WTC11 (cell line): ENCODE results near the gene SUGP2. TPM values are rescaled to one million over a fixed set of nuclear protein-coding genes. Genes with fewer than 3 reads are reported as not detected.

ENCODE experiments used
- ATAC-seq: fragments of 200-7000 bp; cut with Tn5 transposase; 2 replicates; pipeline ENCODE4 v1.10.0; 2021; ENCODE audit warnings: mild to moderate bottlenecking, moderate library complexity
- CTCF ChIA-PET: fragments of 300-600 bp; sonication (Branson Sonifier 250); formaldehyde crosslinking; loops from one replicate; lab custom pipeline; 2021; ENCODE audit warnings: antibody characterized with exemption; lab: Charles Lee
- POLR2A ChIA-PET: fragments of 350-600 bp; sonication (Branson Sonifier 250); formaldehyde crosslinking; loops from one replicate; lab custom pipeline; 2021; ENCODE audit warnings: antibody characterized with exemption; lab: Charles Lee
- DNase-seq: peaks from one replicate; pipeline ENCODE4 v3.0.0; 2021; ENCODE audit warnings: low spot score
- H3K27ac Mint-ChIP-seq: 2 replicates; pipeline ENCODE4 v1.8.0; 2021; ENCODE audit warnings: mixed read lengths
- H3K27me3 Mint-ChIP-seq: 2 replicates; pipeline ENCODE4 v1.8.0; 2021; ENCODE audit warnings: low read depth, mild to moderate bottlenecking, moderate library complexity, mixed read lengths
- H3K36me3 Mint-ChIP-seq: 2 replicates; pipeline ENCODE4 v1.8.0; 2021; ENCODE audit warnings: mixed read lengths
- H3K4me1 Mint-ChIP-seq: 2 replicates; pipeline ENCODE4 v1.8.0; 2022; ENCODE audit warnings: mixed read lengths
- H3K4me3 Mint-ChIP-seq: 2 replicates; pipeline ENCODE4 v1.8.0; 2021; ENCODE audit warnings: mild to moderate bottlenecking, moderate library complexity, mixed read lengths
- H3K9me3 Mint-ChIP-seq: 2 replicates; pipeline ENCODE4 v1.8.0; 2021; ENCODE audit warnings: mixed read lengths
- AFF4 ChIP-seq: sonication (generic); formaldehyde crosslinking; IDR thresholded peaks from 2 replicates; pipeline ENCODE4 v1.8.1; 2023; ENCODE audit warnings: mild to moderate bottlenecking, missing genetic modification reagents, borderline replicate concordance
- E2F4 ChIP-seq: sonication (generic); formaldehyde crosslinking; IDR thresholded peaks from 2 replicates; pipeline ENCODE4 v1.8.1; 2022; ENCODE audit warnings: low read depth, mild to moderate bottlenecking, moderate library complexity, missing genetic modification reagents, borderline replicate concordance
- EMX1 ChIP-seq: fragments of 250-450 bp; sonication (Bioruptor Pico); IDR thresholded peaks from 2 replicates; pipeline ENCODE4 v1.8.0; 2021; ENCODE audit warnings: mild to moderate bottlenecking
- GABPB1 ChIP-seq: sonication (generic); formaldehyde crosslinking; IDR thresholded peaks from 2 replicates; pipeline ENCODE4 v1.8.1; 2023; ENCODE audit warnings: mild to moderate bottlenecking, missing genetic modification reagents
- NFE2L1 ChIP-seq: sonication (generic); formaldehyde crosslinking; IDR thresholded peaks from 2 replicates; pipeline ENCODE4 v1.8.1; 2023; ENCODE audit warnings: missing genetic modification reagents
- NR1H2 ChIP-seq: sonication (generic); formaldehyde crosslinking; IDR thresholded peaks from 2 replicates; pipeline ENCODE4 v1.9.0; 2021; ENCODE audit warnings: mild to moderate bottlenecking, moderate library complexity, missing genetic modification reagents
- SP1 ChIP-seq: sonication (generic); formaldehyde crosslinking; conservative IDR thresholded peaks from 2 replicates; pipeline ENCODE4 v1.8.1; 2022; ENCODE audit warnings: missing genetic modification reagents
- STAT6 ChIP-seq: sonication (generic); formaldehyde crosslinking; conservative IDR thresholded peaks from 2 replicates; pipeline ENCODE4 v1.8.1; 2023; ENCODE audit warnings: mild to moderate bottlenecking, low read depth, missing genetic modification reagents, moderate library complexity
- ZBTB21 ChIP-seq: sonication (generic); formaldehyde crosslinking; IDR thresholded peaks from 2 replicates; pipeline ENCODE4 v1.8.1; 2023; ENCODE audit warnings: mild to moderate bottlenecking, missing genetic modification reagents, borderline replicate concordance
- ZNF121 ChIP-seq: sonication (generic); formaldehyde crosslinking; IDR thresholded peaks from 2 replicates; pipeline ENCODE4 v1.8.0; 2023; ENCODE audit warnings: missing genetic modification reagents
- ZSCAN18 ChIP-seq: fragments of 250-450 bp; sonication (Bioruptor Pico); IDR thresholded peaks from 2 replicates; pipeline ENCODE4 v2.1.2; 2022; ENCODE audit warnings: mild to moderate bottlenecking, moderate library complexity
- total RNA-seq: library from RNA; stranded (reverse); gene quantifications from 3 replicates; pipeline ENCODE4 v1.2.3, GENCODE V29; 2021
- TF ChIP-seq, protein P1 (sequence below): sonication (generic); formaldehyde crosslinking; IDR thresholded peaks from 2 replicates; pipeline ENCODE4 v1.8.0; 2023; ENCODE audit warnings: missing genetic modification reagents, mild to moderate bottlenecking, borderline replicate concordance
- TF ChIP-seq, protein P2 (sequence below): sonication (generic); formaldehyde crosslinking; IDR thresholded peaks from 2 replicates; pipeline ENCODE4 v1.8.0; 2023; ENCODE audit warnings: missing genetic modification reagents
- TF ChIP-seq, protein P3 (sequence below): sonication (generic); formaldehyde crosslinking; IDR thresholded peaks from 2 replicates; pipeline ENCODE4 v1.8.1; 2022; ENCODE audit warnings: mild to moderate bottlenecking, missing genetic modification reagents, moderate library complexity, borderline replicate concordance

Gene SUGP2
- total RNA-seq, 1 experiment from 2014 or later: 160 TPM

GRCh38 chr19:19064098-19064722 lies 30.9 kb upstream of the SUGP2 start:
- DNase-seq (no peak), ATAC-seq (no peak; the same call in 1 of the 2 replicates)
- no peak for TF ChIP-seq E2F4 (CRISPR knock-in tag)
- TF ChIP-seq ZNF121 (CRISPR knock-in tag): peak; percentile 59; the same call in 1 of the 2 replicates
- TF ChIP-seq, protein P1, sequence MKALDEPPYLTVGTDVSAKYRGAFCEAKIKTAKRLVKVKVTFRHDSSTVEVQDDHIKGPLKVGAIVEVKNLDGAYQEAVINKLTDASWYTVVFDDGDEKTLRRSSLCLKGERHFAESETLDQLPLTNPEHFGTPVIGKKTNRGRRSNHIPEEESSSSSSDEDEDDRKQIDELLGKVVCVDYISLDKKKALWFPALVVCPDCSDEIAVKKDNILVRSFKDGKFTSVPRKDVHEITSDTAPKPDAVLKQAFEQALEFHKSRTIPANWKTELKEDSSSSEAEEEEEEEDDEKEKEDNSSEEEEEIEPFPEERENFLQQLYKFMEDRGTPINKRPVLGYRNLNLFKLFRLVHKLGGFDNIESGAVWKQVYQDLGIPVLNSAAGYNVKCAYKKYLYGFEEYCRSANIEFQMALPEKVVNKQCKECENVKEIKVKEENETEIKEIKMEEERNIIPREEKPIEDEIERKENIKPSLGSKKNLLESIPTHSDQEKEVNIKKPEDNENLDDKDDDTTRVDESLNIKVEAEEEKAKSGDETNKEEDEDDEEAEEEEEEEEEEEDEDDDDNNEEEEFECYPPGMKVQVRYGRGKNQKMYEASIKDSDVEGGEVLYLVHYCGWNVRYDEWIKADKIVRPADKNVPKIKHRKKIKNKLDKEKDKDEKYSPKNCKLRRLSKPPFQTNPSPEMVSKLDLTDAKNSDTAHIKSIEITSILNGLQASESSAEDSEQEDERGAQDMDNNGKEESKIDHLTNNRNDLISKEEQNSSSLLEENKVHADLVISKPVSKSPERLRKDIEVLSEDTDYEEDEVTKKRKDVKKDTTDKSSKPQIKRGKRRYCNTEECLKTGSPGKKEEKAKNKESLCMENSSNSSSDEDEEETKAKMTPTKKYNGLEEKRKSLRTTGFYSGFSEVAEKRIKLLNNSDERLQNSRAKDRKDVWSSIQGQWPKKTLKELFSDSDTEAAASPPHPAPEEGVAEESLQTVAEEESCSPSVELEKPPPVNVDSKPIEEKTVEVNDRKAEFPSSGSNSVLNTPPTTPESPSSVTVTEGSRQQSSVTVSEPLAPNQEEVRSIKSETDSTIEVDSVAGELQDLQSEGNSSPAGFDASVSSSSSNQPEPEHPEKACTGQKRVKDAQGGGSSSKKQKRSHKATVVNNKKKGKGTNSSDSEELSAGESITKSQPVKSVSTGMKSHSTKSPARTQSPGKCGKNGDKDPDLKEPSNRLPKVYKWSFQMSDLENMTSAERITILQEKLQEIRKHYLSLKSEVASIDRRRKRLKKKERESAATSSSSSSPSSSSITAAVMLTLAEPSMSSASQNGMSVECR: no peak
- no peak overlapping the region for H3K27ac Mint-ChIP-seq
- CTCF ChIA-PET: interaction anchor here (0.6 to 1.8 kb wide), 5 partner anchors 47 to 534 kb away, joined by 3 to 9 read pairs (median 6); no protein-coding TSS in a partner anchor
- POLR2A ChIA-PET: no interaction called here
- H3K36me3 Mint-ChIP-seq: no peaks in the 10 kb centered on the region
- peaks cover 19% of the 10 kb centered on the region for H3K4me1 Mint-ChIP-seq
- peak overlapping the region; percentile 71 for H3K4me3 Mint-ChIP-seq
- H3K9me3 Mint-ChIP-seq: no peaks in the 10 kb centered on the region
- peaks cover 67% of the 10 kb centered on the region for H3K27me3 Mint-ChIP-seq

GRCh38 chr19:19063183-19064097 lies 30.1 kb upstream of the SUGP2 start, which contains the start of gene SLC25A42:
SLC25A42 (plus strand) TSS chr19:19063994; CDS start chr19:19096125, 32,131 bp downstream.
- ATAC-seq (peak; percentile 96), DNase-seq (peak; percentile 100)
- no peaks in the 10 kb centered on the region for H3K36me3 Mint-ChIP-seq
- CTCF ChIA-PET: interaction anchor here (0.5 to 1.8 kb wide), 12 partner anchors 9 to 533 kb away, joined by 3 to 9 read pairs (median 4); no protein-coding TSS in a partner anchor
- H3K27ac Mint-ChIP-seq: peak within 1 kb of the TSS; percentile 6
- H3K9me3 Mint-ChIP-seq: no peaks in the 10 kb centered on the region
- peaks cover 61% of the 10 kb centered on the region for H3K27me3 Mint-ChIP-seq
- H3K4me1 Mint-ChIP-seq: peaks cover 19% of the 10 kb centered on the region
- peak within 1 kb of the TSS; percentile 71 for H3K4me3 Mint-ChIP-seq
- POLR2A ChIA-PET: interaction anchor here (0.6 kb wide), 1 partner anchor 9 kb away, joined by 5 read pairs; no protein-coding TSS in a partner anchor
- 0 out of 2 replicates have a peak, but pooled peaks have one; percentile 14 for TF ChIP-seq EMX1 (CRISPR knock-in tag)
- no peak for TF ChIP-seq ZSCAN18 (CRISPR knock-in tag)
- 0 out of 2 replicates have a peak, but pooled peaks have one; percentile 38 for TF ChIP-seq NFE2L1
- TF ChIP-seq, protein P2, sequence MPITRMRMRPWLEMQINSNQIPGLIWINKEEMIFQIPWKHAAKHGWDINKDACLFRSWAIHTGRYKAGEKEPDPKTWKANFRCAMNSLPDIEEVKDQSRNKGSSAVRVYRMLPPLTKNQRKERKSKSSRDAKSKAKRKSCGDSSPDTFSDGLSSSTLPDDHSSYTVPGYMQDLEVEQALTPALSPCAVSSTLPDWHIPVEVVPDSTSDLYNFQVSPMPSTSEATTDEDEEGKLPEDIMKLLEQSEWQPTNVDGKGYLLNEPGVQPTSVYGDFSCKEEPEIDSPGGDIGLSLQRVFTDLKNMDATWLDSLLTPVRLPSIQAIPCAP: no peak
- TF ChIP-seq GABPB1 (CRISPR knock-in tag): 0 out of 2 replicates have a peak, but pooled peaks have one; percentile 48
- TF ChIP-seq STAT6 (CRISPR knock-in tag): no peak
- TF ChIP-seq AFF4 (CRISPR knock-in tag): no peak
- TF ChIP-seq SP1: peak; percentile 99
- TF ChIP-seq, protein P3, sequence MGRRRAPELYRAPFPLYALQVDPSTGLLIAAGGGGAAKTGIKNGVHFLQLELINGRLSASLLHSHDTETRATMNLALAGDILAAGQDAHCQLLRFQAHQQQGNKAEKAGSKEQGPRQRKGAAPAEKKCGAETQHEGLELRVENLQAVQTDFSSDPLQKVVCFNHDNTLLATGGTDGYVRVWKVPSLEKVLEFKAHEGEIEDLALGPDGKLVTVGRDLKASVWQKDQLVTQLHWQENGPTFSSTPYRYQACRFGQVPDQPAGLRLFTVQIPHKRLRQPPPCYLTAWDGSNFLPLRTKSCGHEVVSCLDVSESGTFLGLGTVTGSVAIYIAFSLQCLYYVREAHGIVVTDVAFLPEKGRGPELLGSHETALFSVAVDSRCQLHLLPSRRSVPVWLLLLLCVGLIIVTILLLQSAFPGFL: no peak
- TF ChIP-seq ZBTB21 (CRISPR knock-in tag): no peak
- no peak for TF ChIP-seq NR1H2 (CRISPR knock-in tag)
